ENCODE results near the gene NMT2. TPM values are rescaled to one million over a fixed set of nuclear protein-coding genes. Genes with fewer than 3 reads are reported as not detected.

The NMT2 gene
- total and polyA plus RNA-seq, 9 donors = 15.2 to 21.3 (median 16.5) TPM

DNA sequence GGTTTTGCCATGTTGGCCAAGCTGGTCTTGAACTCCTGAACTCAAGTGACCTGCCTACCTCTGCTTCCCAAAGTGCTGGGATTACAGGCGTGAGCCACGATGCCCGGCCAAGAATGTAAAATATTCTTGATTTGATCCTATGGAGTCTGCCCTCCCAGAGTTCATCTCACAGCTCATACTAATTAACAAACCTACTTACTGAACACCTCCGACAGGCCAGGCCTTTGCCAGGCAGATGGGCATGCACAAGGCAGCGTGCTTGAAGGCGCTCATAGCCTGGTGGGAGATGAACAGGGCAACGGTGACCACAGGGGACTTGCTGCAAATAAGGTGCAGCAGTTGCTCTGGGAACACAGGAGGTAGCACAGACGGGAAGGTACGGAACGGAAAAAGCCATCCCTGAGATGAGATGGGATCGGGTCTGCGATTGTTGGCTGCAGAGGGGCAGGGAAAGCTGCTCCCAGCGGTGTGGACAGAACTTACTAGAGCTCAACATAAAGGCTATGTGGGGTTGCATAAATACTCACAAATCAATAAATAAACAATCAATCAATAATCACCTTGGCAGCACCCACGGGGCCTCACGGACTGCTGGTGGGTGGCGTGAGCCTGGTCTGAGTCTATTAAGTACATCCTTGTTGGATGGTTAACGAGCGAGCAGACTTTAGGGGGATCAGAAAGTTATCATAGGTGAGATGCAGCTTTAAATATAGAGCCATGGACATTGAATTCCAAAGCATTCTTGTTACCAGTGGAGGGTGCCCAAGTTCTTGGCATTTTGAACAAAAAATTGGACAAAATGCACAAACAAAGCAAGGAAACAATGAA lies 84.6 kb downstream of the NMT2 start:
- peaks cover 12% of the 10 kb centered on the region for H3K4me1 ChIP-seq (ENCODE audit: control insufficient read depth, insufficient read depth, low read length)
- DNase-seq = no peak
- peak overlapping the region; percentile 72 for H3K27ac ChIP-seq (ENCODE audit: low read length)
- no peaks in the 10 kb centered on the region for H3K27me3 ChIP-seq (ENCODE audit: control insufficient read depth, insufficient read depth, low read length)
- WGBS (ENCODE audit: insufficient coverage) = 61% methylated on average over 8 of the region's 18 CpGs
- H3K4me3 ChIP-seq (ENCODE audit: low read length) = peak overlapping the region; percentile 40
- no peaks in the 10 kb centered on the region for H3K36me3 ChIP-seq (ENCODE audit: control insufficient read depth, insufficient read depth, low read length)
- H3K9me3 ChIP-seq (replicated peaks; ENCODE audit: control insufficient read depth, low read depth, low read length) = no peaks in the 10 kb centered on the region

DNA sequence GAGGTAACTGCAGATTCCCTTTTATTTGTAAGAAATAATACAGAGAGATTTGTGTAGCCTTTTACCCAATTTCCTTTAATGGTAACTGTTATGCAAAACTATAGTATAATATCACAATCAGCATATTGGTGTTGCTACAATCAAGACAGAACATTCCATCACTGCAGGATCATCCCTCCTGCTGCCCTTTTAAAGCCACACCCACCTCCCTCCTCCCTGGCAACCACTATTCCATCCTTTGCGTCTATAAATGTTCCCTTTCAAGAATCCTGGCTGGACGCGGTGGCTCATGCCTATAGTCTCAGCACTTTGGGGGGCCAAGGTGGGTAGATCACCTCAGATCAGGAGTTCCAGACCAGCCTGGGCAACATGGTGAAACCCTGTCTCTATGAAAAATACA lies 93.1 kb downstream of the NMT2 start:
- no peaks in the 10 kb centered on the region for H3K9me3 ChIP-seq (replicated peaks; ENCODE audit: control insufficient read depth, low read depth, low read length)
- no peak overlapping the region for H3K4me3 ChIP-seq (ENCODE audit: low read length)
- no peaks in the 10 kb centered on the region for H3K4me1 ChIP-seq (ENCODE audit: control insufficient read depth, insufficient read depth, low read length)
- no peaks in the 10 kb centered on the region for H3K36me3 ChIP-seq (ENCODE audit: control insufficient read depth, insufficient read depth, low read length)
- H3K27ac ChIP-seq (ENCODE audit: low read length) = no peak overlapping the region
- WGBS (ENCODE audit: insufficient coverage) = 90% methylated on average over 2 of the region's 3 CpGs
- no peaks in the 10 kb centered on the region for H3K27me3 ChIP-seq (ENCODE audit: control insufficient read depth, insufficient read depth, low read length)
- no peak for DNase-seq

DNA sequence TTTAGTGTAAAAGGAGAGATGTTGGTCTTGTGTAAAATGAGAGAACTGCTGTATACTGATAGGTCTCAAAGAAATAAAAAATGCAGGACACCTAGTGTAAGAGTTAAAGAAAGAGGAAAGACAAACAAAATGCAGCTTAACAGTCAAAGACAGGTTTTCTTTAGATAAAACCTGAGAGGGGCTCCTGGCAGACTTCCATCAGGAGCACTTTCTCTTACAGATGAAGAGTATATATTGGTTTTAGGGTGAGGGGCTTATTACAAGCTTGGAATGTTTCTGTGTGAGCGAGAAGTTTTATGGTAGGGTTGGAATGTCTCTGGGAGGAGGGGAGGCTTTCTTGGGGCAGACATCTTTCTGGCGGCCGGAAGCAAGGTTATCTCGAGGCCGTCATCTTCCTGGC lies 96.1 kb downstream of the NMT2 start:
- H3K27ac ChIP-seq (ENCODE audit: low read length) = no peak overlapping the region
- no peaks in the 10 kb centered on the region for H3K36me3 ChIP-seq (ENCODE audit: control insufficient read depth, insufficient read depth, low read length)
- no peaks in the 10 kb centered on the region for H3K9me3 ChIP-seq (replicated peaks; ENCODE audit: control insufficient read depth, low read depth, low read length)
- no peak overlapping the region for H3K4me3 ChIP-seq (ENCODE audit: low read length)
- WGBS (ENCODE audit: insufficient coverage) = 98% methylated on average over 5 of the region's 5 CpGs
- no peak for DNase-seq
- peaks cover 6% of the 10 kb centered on the region for H3K4me1 ChIP-seq (ENCODE audit: control insufficient read depth, insufficient read depth, low read length)
- H3K27me3 ChIP-seq (ENCODE audit: control insufficient read depth, insufficient read depth, low read length) = no peaks in the 10 kb centered on the region

DNA sequence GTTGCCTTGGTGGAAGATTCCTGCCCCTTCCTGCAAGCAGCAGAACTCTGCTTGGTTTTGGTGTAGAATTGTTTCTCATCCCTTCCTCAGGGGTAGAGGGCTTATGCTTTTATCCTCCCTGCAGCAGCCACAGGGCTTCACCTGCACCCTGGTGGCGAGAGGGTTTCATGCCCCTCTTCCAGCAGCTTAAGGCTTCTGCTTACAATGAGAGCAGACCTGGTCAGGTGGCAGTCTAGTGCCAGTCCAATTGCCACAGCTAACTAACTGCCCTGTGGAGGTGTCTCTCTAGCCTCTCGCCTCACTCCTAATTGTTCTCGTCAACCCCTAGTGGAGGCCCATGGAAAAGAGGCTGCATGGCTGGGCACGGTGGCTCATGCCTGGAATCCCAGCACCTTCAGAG lies 99.3 kb downstream of the NMT2 start:
- no peak for DNase-seq
- peaks cover 6% of the 10 kb centered on the region for H3K4me1 ChIP-seq (ENCODE audit: control insufficient read depth, insufficient read depth, low read length)
- no peaks in the 10 kb centered on the region for H3K36me3 ChIP-seq (ENCODE audit: control insufficient read depth, insufficient read depth, low read length)
- H3K4me3 ChIP-seq (ENCODE audit: low read length) = no peak overlapping the region
- H3K27me3 ChIP-seq (ENCODE audit: control insufficient read depth, insufficient read depth, low read length) = no peaks in the 10 kb centered on the region
- WGBS (ENCODE audit: insufficient coverage) = 89% methylated on average over 3 of the region's 4 CpGs
- H3K9me3 ChIP-seq (replicated peaks; ENCODE audit: control insufficient read depth, low read depth, low read length) = peaks cover 6% of the 10 kb centered on the region
- H3K27ac ChIP-seq (ENCODE audit: low read length) = peak overlapping the region; percentile 20

DNA sequence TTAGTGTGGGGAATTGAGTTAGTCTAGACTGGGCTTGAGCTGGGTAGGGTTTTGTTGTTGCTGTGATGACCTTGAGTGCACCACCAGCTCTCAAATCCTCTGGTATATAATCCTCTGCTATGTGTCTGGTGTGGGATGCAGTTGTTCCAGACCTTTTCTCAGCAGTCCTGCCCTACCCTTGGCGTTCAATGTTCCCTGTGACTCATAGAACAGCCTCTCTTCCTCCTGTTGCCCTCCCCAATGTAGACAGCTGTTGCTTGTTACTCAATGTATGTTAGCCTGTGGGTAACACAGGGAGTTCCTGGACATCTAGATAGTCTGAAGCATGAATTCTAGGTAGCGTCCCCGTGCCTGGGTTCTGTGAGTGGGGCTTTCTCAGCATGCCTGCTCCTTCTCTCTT lies 99.7 kb downstream of the NMT2 start:
- no peaks in the 10 kb centered on the region for H3K27me3 ChIP-seq (ENCODE audit: control insufficient read depth, insufficient read depth, low read length)
- peaks cover 6% of the 10 kb centered on the region for H3K4me1 ChIP-seq (ENCODE audit: control insufficient read depth, insufficient read depth, low read length)
- H3K27ac ChIP-seq (ENCODE audit: low read length) = peak overlapping the region; percentile 20
- no peak overlapping the region for H3K4me3 ChIP-seq (ENCODE audit: low read length)
- H3K36me3 ChIP-seq (ENCODE audit: control insufficient read depth, insufficient read depth, low read length) = no peaks in the 10 kb centered on the region
- peaks cover 6% of the 10 kb centered on the region for H3K9me3 ChIP-seq (replicated peaks; ENCODE audit: control insufficient read depth, low read depth, low read length)
- no CpG with 5 or more reads among the region's 3 CpGs for WGBS (ENCODE audit: insufficient coverage)
- DNase-seq = peak; percentile 68

GRCh38 chr10:15067154-15067553 lies 101.3 kb downstream of the NMT2 start:
- Histone ChIP-seq H3K9me3 (replicated peaks; ENCODE audit: control insufficient read depth, low read depth, low read length) (peaks cover 6% of the 10 kb centered on the region), H3K4me1 (ENCODE audit: control insufficient read depth, insufficient read depth, low read length) (peaks cover 6% of the 10 kb centered on the region), H3K27me3 (ENCODE audit: control insufficient read depth, insufficient read depth, low read length) (no peaks in the 10 kb centered on the region), H3K4me3 (ENCODE audit: low read length) (no peak overlapping the region), H3K27ac (ENCODE audit: low read length) (no peak overlapping the region), H3K36me3 (ENCODE audit: control insufficient read depth, insufficient read depth, low read length) (no peaks in the 10 kb centered on the region)
- no peak for DNase-seq
- WGBS (ENCODE audit: insufficient coverage) = 100% methylated on average over 3 of the region's 5 CpGs

DNA sequence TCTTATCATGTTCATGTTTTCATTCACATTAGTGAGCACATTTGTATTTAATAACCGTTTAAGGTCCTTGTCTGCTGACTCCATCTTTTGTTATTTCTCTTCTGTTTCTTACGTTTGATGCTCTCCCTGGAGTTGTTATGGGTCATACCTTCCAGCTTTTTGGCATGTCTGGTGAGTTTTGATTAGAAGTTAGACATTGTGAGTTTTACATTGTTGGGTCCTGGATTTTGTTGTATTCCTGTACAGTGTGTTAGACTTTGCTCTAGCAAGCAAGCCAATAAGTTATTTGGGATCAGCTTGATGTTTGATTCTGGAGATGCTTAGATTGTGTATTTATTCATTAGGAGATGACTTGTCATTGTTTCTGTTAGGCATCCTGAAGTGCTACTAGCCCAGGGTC lies 107.9 kb downstream of the NMT2 start:
- no peak for DNase-seq
- Histone ChIP-seq H3K4me1 (ENCODE audit: control insufficient read depth, insufficient read depth, low read length) (no peaks in the 10 kb centered on the region), H3K9me3 (replicated peaks; ENCODE audit: control insufficient read depth, low read depth, low read length) (peaks cover 6% of the 10 kb centered on the region), H3K27ac (ENCODE audit: low read length) (no peak overlapping the region), H3K27me3 (ENCODE audit: control insufficient read depth, insufficient read depth, low read length) (no peaks in the 10 kb centered on the region), H3K36me3 (ENCODE audit: control insufficient read depth, insufficient read depth, low read length) (no peaks in the 10 kb centered on the region), H3K4me3 (ENCODE audit: low read length) (no peak overlapping the region)
- no CpG with 5 or more reads among the region's 2 CpGs for WGBS (ENCODE audit: insufficient coverage)

GRCh38 chr10:15059914-15060313 lies 108.6 kb downstream of the NMT2 start:
- no peak overlapping the region for H3K27ac ChIP-seq (ENCODE audit: low read length)
- 83% methylated on average over 1 of the region's 4 CpGs for WGBS (ENCODE audit: insufficient coverage)

DNA sequence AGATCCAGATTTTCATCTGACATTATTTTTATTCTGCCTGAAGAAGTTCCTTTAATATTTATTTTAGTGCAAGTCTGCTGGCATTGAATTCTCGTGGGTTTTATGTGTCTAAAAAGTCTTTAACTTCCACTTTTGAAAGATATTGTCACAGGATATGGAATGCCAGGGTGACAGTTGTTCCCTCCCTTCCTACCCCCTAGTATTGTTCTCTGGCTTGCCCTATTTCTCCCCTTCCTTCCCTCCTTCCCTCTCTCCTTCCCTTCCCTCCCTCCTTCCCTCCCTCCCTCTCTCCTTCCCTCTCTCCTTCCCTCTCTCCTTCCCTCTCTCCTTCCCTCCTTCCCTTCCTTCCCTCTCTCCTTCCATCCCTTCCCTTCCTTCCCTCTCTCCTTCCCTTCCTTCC lies 109.8 kb downstream of the NMT2 start:
- H3K9me3 ChIP-seq (replicated peaks; ENCODE audit: control insufficient read depth, low read depth, low read length) = no peaks in the 10 kb centered on the region
- no peaks in the 10 kb centered on the region for H3K36me3 ChIP-seq (ENCODE audit: control insufficient read depth, insufficient read depth, low read length)
- no CpG with 5 or more reads among the region's 1 CpG for WGBS (ENCODE audit: insufficient coverage)
- DNase-seq = no peak
- H3K4me1 ChIP-seq (ENCODE audit: control insufficient read depth, insufficient read depth, low read length) = no peaks in the 10 kb centered on the region
- H3K4me3 ChIP-seq (ENCODE audit: low read length) = no peak overlapping the region
- H3K27me3 ChIP-seq (ENCODE audit: control insufficient read depth, insufficient read depth, low read length) = no peaks in the 10 kb centered on the region
- no peak overlapping the region for H3K27ac ChIP-seq (ENCODE audit: low read length)

More at GRCh38 chr10:15059914-15060313, 108.6 kb downstream of the NMT2 start:
- Histone ChIP-seq H3K9me3 (replicated peaks; ENCODE audit: control insufficient read depth, low read depth, low read length) (no peaks in the 10 kb centered on the region), H3K27me3 (ENCODE audit: control insufficient read depth, insufficient read depth, low read length) (no peaks in the 10 kb centered on the region), H3K36me3 (ENCODE audit: control insufficient read depth, insufficient read depth, low read length) (no peaks in the 10 kb centered on the region), H3K4me1 (ENCODE audit: control insufficient read depth, insufficient read depth, low read length) (no peaks in the 10 kb centered on the region), H3K4me3 (ENCODE audit: low read length) (no peak overlapping the region)
- no peak for DNase-seq
